Calu3 (cell line): ENCODE data around the gene C11orf98. TPM values are rescaled to one million over a fixed set of nuclear protein-coding genes. Genes with fewer than 3 reads are reported as not detected.

ENCODE experiments used
- BruUV-seq: library from RNA; stranded (reverse); fragments of 400-500 nt; replicated peaks from 2 replicates; lab custom pipeline; 2021; lab: Mats Ljungman, UMichigan
- CTCF ChIA-PET: fragments of 300-600 bp; sonication (Branson Sonifier 250); formaldehyde crosslinking; loops from one replicate; lab custom pipeline; 2022; ENCODE audit warnings: antibody characterized with exemption; lab: Charles Lee
- DNase-seq: peaks from one replicate; pipeline ENCODE4 v3.0.0; 2022
- H3K27ac Mint-ChIP-seq: one replicate; pipeline ENCODE4 v1.8.0; 2022; ENCODE audit warnings: mixed read lengths; ENCODE audit not compliant: unreplicated experiment
- H3K27me3 Mint-ChIP-seq: one replicate; pipeline ENCODE4 v1.8.0; 2022; ENCODE audit warnings: mixed read lengths; ENCODE audit not compliant: unreplicated experiment
- H3K36me3 Mint-ChIP-seq: one replicate; pipeline ENCODE4 v1.8.0; 2022; ENCODE audit warnings: mild to moderate bottlenecking, moderate library complexity, mixed read lengths; ENCODE audit not compliant: insufficient read depth, unreplicated experiment
- H3K4me1 Mint-ChIP-seq: one replicate; pipeline ENCODE4 v1.8.0; 2022; ENCODE audit warnings: mild to moderate bottlenecking, low read depth, mixed read lengths; ENCODE audit not compliant: unreplicated experiment
- H3K4me3 Mint-ChIP-seq: one replicate; pipeline ENCODE4 v1.8.0; 2022; ENCODE audit warnings: mild to moderate bottlenecking, low read depth, moderate library complexity, mixed read lengths; ENCODE audit not compliant: unreplicated experiment
- H3K9me3 Mint-ChIP-seq: one replicate; pipeline ENCODE4 v1.8.0; 2022; ENCODE audit warnings: low read depth, mixed read lengths; ENCODE audit not compliant: unreplicated experiment
- CTCF ChIP-seq: fragments of 200-600 bp; IDR thresholded peaks from one replicate; pipeline ENCODE4 v1.8.0; 2022; ENCODE audit warnings: antibody characterized with exemption; ENCODE audit not compliant: unreplicated experiment
- intact Hi-C: fragments of 100-400 bp; cut with micrococcal nuclease; formaldehyde crosslinking; loops from one replicate; pipeline ENCODE4 v1.10.0; 2022; ENCODE audit not compliant: unreplicated experiment
- total RNA-seq: library from RNA; stranded (reverse); gene quantifications from 2 replicates; pipeline ENCODE4 v1.2.3, GENCODE V29; 2022

Gene C11orf98
- total RNA-seq, 1 experiment from 2014 or later, result 61.7 TPM

GRCh38 chr11:62671236-62671607 lies 6.2 kb upstream of the C11orf98 start:
- CTCF ChIA-PET, result interaction anchor here (0.6 to 1.8 kb wide), 6 partner anchors 10 to 83 kb away, joined by 3 to 8 read pairs (median 4); partner anchors contain the start of genes MTA2, TTC9C and ZBTB3

DNA sequence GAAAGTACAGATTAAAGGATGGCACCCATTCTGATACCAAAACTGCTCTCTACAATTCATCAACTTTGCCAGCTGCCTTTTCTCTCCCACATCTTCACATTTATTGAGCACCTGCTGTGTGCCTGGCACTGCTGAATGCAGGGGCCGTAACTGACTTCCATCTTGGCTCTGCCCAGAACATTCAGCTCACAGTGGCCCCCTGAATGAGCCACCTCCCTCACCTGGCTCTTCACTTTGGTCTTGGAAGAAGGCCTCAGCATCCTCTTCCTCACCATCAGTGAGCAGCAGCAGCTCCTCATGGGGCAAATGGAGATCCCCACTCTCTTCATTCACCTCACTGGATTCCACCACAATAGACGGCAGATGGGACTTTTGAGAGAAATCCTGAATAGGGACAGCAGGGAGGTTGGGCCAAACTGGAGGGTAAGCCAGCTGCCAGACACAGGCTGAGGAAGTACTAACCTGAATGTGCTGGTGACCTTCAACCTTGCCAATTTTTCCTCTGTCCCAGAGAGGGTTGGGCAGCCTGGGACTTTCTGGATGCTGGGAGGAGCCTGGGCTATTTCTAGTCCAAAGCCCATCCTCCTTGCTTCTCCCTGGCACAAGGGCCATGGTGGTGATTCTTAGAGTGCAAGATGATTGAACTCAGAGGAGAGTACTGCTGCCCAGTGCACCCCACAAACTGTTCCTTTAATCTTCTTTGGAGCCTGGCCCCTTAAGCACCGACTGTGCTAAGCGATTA lies 4.6 kb upstream of the C11orf98 start:
- intact Hi-C loops, result no loop called here
- DNase-seq, result no peak

More at GRCh38 chr11:62671236-62671607, 6.2 kb upstream of the C11orf98 start:
- H3K27ac Mint-ChIP-seq, result peak overlapping the region; percentile 98
- DNase-seq, result peak; percentile 24
- H3K4me1 Mint-ChIP-seq, result peaks cover 9% of the 10 kb centered on the region
- TF ChIP-seq CTCF, result no peak
- H3K36me3 Mint-ChIP-seq, result peaks cover 89% of the 10 kb centered on the region
- no TSS peak for BruUV-seq
- intact Hi-C loops, result no loop called here
- no peaks in the 10 kb centered on the region for H3K27me3 Mint-ChIP-seq
- H3K4me3 Mint-ChIP-seq, result peak overlapping the region; percentile 99
- no peaks in the 10 kb centered on the region for H3K9me3 Mint-ChIP-seq

DNA sequence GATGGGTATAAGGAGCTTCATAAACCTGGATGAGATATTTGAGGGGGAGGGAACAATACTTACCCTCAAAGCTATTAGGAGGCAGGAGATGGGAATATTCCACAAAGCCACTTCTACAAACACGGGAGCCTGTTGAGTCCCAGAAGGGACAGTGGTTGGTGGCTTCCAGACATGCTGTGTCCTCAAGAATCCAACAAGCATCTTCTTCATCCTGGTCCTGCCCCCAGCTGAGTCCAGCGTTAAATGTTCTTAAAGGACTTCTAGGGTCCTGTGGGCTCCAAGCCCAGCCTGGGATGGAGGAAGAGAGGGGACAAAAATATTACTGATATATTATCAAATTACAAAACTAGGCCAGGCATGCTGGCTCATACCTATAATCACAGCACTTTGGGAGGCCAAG lies 2.5 kb upstream of the C11orf98 start:
- peaks cover 9% of the 10 kb centered on the region for H3K4me1 Mint-ChIP-seq
- no peaks in the 10 kb centered on the region for H3K9me3 Mint-ChIP-seq
- H3K36me3 Mint-ChIP-seq, result peaks cover 90% of the 10 kb centered on the region
- no peak for DNase-seq
- no peak for TF ChIP-seq CTCF
- CTCF ChIA-PET, result interaction anchor here (0.5 to 0.6 kb wide), 3 partner anchors 37 to 162 kb away, joined by 3 to 5 read pairs (median 3); no protein-coding TSS in a partner anchor
- no TSS peak for BruUV-seq
- no peaks in the 10 kb centered on the region for H3K27me3 Mint-ChIP-seq
- H3K4me3 Mint-ChIP-seq, result no peak overlapping the region
- H3K27ac Mint-ChIP-seq, result no peak overlapping the region
- intact Hi-C loops, result no loop called here

More for the DNA sequence above, 4.6 kb upstream of the C11orf98 start:
- Mint-ChIP-seq H3K4me1 (peaks cover 9% of the 10 kb centered on the region), H3K36me3 (peaks cover 90% of the 10 kb centered on the region), H3K4me3 (no peak overlapping the region), H3K9me3 (no peaks in the 10 kb centered on the region), H3K27me3 (no peaks in the 10 kb centered on the region), H3K27ac (no peak overlapping the region)
- no TSS peak for BruUV-seq
- CTCF ChIA-PET, result interaction anchor here (0.7 kb wide), 1 partner anchor 58 kb away, joined by 4 read pairs; the partner anchor contains the start of gene HNRNPUL2
- no peak for TF ChIP-seq CTCF

- no peak for TF ChIP-seq CTCF
- Mint-ChIP-seq H3K27me3 (no peaks in the 10 kb centered on the region), H3K4me3 (peak overlapping the region; percentile 91), H3K4me1 (peaks cover 9% of the 10 kb centered on the region), H3K27ac (peak overlapping the region; percentile 66), H3K36me3 (peaks cover 79% of the 10 kb centered on the region), H3K9me3 (no peaks in the 10 kb centered on the region)
- CTCF ChIA-PET, result interaction anchor here (0.6 kb wide), 1 partner anchor 82 kb away, joined by 7 read pairs; no protein-coding TSS in a partner anchor
- intact Hi-C loops, result no loop called here
- no TSS peak for BruUV-seq
- no peak for DNase-seq
Observed at GRCh38 chr11:62666259-62666926, 1.4 kb upstream of the C11orf98 start.
